Heart right ventricle (tissue), 16 donors: ENCODE results near the gene ELOVL5. TPM values are rescaled to one million over a fixed set of nuclear protein-coding genes. Genes with fewer than 3 reads are reported as not detected.
"Not testable (repeated sequence)": the region's sequence is repeated elsewhere in the genome, so short reads cannot be mapped to it uniquely, and the experiment has no call there.

ENCODE experiments used
- ATAC-seq, 8 donors: fragments of 200-7000 bp; cut with Tn5 transposase; one replicate each; pipeline ENCODE4 v1.9.1; 2020; ENCODE audit warnings: mild to moderate bottlenecking in 8 of 8, moderate library complexity in 8 of 8, moderate number of reproducible peaks in 1 of 8
- DNase-seq, 2 donors: peaks; one replicate each; pipeline ENCODE4 v3.0.0-alpha.2; 2020
- H3K27ac ChIP-seq, 10 donors: fragments of 200-600 bp; sonication (generic) in 2 of 10; one replicate each; pipeline versions ENCODE4 v1.5.0 to v1.8.0; 2020 to 2022; ENCODE audit warnings: mild to moderate bottlenecking in 3 of 10
- H3K27me3 ChIP-seq, 7 donors: fragments of 200-600 bp; one replicate each; pipeline ENCODE4 v1.8.0; 2021 to 2022; ENCODE audit warnings: mild to moderate bottlenecking in 2 of 7
- H3K36me3 ChIP-seq, 9 donors: fragments of 200-600 bp; sonication (generic) in 1 of 9; one replicate each; pipeline versions ENCODE4 v1.5.0 to v1.8.0; 2020 to 2022; ENCODE audit warnings: mild to moderate bottlenecking in 2 of 9
- H3K4me1 ChIP-seq, 9 donors: fragments of 200-600 bp; sonication (generic) in 1 of 9; one replicate each; pipeline versions ENCODE4 v1.5.0 to v1.8.0; 2020 to 2022; ENCODE audit warnings: mild to moderate bottlenecking in 4 of 9
- H3K4me3 ChIP-seq, 10 donors: fragments of 200-600 bp; sonication (generic) in 2 of 10; one replicate each; pipeline versions ENCODE4 v1.5.0 to v1.8.0; 2020 to 2022; ENCODE audit warnings: mild to moderate bottlenecking in 7 of 10, moderate library complexity in 2 of 10
- H3K9me3 ChIP-seq, 11 donors: fragments of 200-600 bp in 10 of 11; sonication (generic) in 2 of 11; one replicate each; pipeline versions ENCODE4 v1.5.0 to v1.8.0; 2013 to 2022; ENCODE audit warnings: mild to moderate bottlenecking in 2 of 11, control low read depth in 1 of 11, moderate library complexity in 1 of 11
- CTCF ChIP-seq, 9 donors: fragments of 200-600 bp; sonication (generic) in 2 of 9; IDR thresholded peaks; one replicate each; pipeline versions ENCODE4 v1.5.0 to v1.8.0; 2021 to 2022; ENCODE audit warnings: antibody characterized with exemption in 9 of 9, mild to moderate bottlenecking in 5 of 9, moderate library complexity in 1 of 9
- WGBS, 2 donors: extraction: QIAGEN DNeasy Blood & Tissue Kit; methylation state at CpG; one replicate each; pipeline ENCODE4 v1.1.7; 2013; ENCODE audit warnings: inconsistent platforms in 1 of 2; 5-methylcytosine and 5-hydroxymethylcytosine counted together
- intact Hi-C, 10 donors: fragments of 100-400 bp; cut with DNase I; formaldehyde crosslinking; loops; one replicate each; pipeline versions ENCODE4 v1.11.1 to v1.14.2; 2022
- polyA plus RNA-seq, 2 donors: library from polyadenylated mRNA; stranded (reverse); fragments of 200-250 nt; gene quantifications; one replicate each; pipeline ENCODE4 v1.2.3, GENCODE V29; 2013
- total RNA-seq, 10 donors: library from RNA; stranded (reverse); fragmentation: NEBNext Ultra II Directional in 3 of 10; extraction: Animal tissue kit (Norgen Biotek cat#: 25700) in 3 of 10; gene quantifications; one replicate each; pipeline versions ENCODE4 v1.2.1 to v1.2.4, GENCODE V29; 2021 to 2023
- donor health status: Arrhythmogenic right ventricular cardiomyopathy.
- donor health status: ischemic (EF 13 %, LVEDD 7.1; RV severe dilation, severe dysfunction).
- donor health status: healthy with polysubstance abuse.
- donor health status: DM: no; HTN: yes; CAD: no.
- donor health status: DM: no; HTN: no; CAD: no.
- donor health status: ischemic (EF 25% LVEDD 6.9; RV normal size, moderate dysfunction).
- donor health status: ischemic (EF 25% LVEDD 5.7; RV mildly dilated, moderate dysfunction).
- donor health status: healthy.
- donor health status: DM: yes; HTN: yes; CAD: no.
- donor health status: Ischemic cardiomyopathy.
- donor health status: ischemic (EF 35%, LVEDD 5.7; RV mildly dilated, moderate dysfunction).
- donor health status: nonischemic (EF 11% LVEDD 7.7; RV severe dilation, severe dysfunction).
- donor health status: DM: yes; HTN: yes; CAD: no.
- donor health status: PGD.
- donor health status: ischemic (EF 29% LVEDD 5.4; RV normal size, mild dysfunction).
- donor health status: nonischemic (EF 23%, LVEDD 6.1; RV moderate dilation, normal function).

Gene ELOVL5
- total and polyA plus RNA-seq, 12 donors, result 16.9 to 48.1 (median 29.7) TPM

- intact Hi-C loops, result no loop called here
- Histone ChIP-seq H3K27me3 (no peaks in the 10 kb centered on the region), H3K27ac (no peak overlapping the region), H3K4me1 (peaks cover 0 to 69% (median 43%) of the 10 kb centered on the region in 9 donors), H3K9me3 (peaks cover 0 to 6% (median 0%) of the 10 kb centered on the region in 11 donors), H3K36me3 (no peaks in the 10 kb centered on the region), H3K4me3 (no peak overlapping the region)
- WGBS, 2 donors, result 52 to 85% methylated on average over 2 of the region's 2 CpGs
- TF ChIP-seq CTCF (IDR thresholded peaks at IDR 0.05), result no peak
- ATAC-seq (peak in 3 of 8 donors; percentile 39 to 64 (median 42)), DNase-seq (no peak)
Observed at GRCh38 chr6:53317861-53318260, 30.9 kb downstream of the ELOVL5 start.

GRCh38 chr6:53317299-53317698 lies 31.5 kb downstream of the ELOVL5 start:
- H3K36me3 ChIP-seq, DNase-seq, H3K9me3 ChIP-seq, intact Hi-C loops, H3K4me3 ChIP-seq, H3K27me3 ChIP-seq, H3K27ac ChIP-seq, ATAC-seq: not testable (repeated sequence)
- H3K4me1 ChIP-seq, result peaks cover 0 to 64% (median 38%) of the 10 kb centered on the region in 9 donors
- WGBS, 2 donors, result 82 to 91% methylated on average over 8 of the region's 8 CpGs

GRCh38 chr6:53316142-53316541 lies 32.6 kb downstream of the ELOVL5 start:
- H3K36me3 ChIP-seq, result no peaks in the 10 kb centered on the region
- TF ChIP-seq CTCF (IDR thresholded peaks at IDR 0.05), result no peak
- H3K27me3 ChIP-seq, result no peaks in the 10 kb centered on the region
- H3K9me3 ChIP-seq, result peaks cover 0 to 6% (median 0%) of the 10 kb centered on the region in 11 donors
- intact Hi-C loops, result no loop called here
- H3K4me1 ChIP-seq, result peaks cover 0 to 59% (median 26%) of the 10 kb centered on the region in 9 donors
- no peak for ATAC-seq
- H3K27ac ChIP-seq, result peak overlapping the region in 2 of 10 donors; percentile 2 to 45
- H3K4me3 ChIP-seq, result no peak overlapping the region
- DNase-seq, result no peak

- intact Hi-C loops, result no loop called here
- Histone ChIP-seq H3K9me3 (peaks cover 0 to 6% (median 0%) of the 10 kb centered on the region in 11 donors), H3K27ac (peak overlapping the region in 3 of 10 donors; percentile 0 to 45 (median 2)), H3K27me3 (no peaks in the 10 kb centered on the region), H3K4me3 (no peak overlapping the region), H3K4me1 (peaks cover 0 to 63% (median 28%) of the 10 kb centered on the region in 9 donors), H3K36me3 (no peaks in the 10 kb centered on the region)
- DNase-seq (no peak), ATAC-seq (peak in 2 of 8 donors; percentile 18 to 33)
- WGBS, 2 donors, result 71 to 83% methylated on average over 3 of the region's 3 CpGs
- TF ChIP-seq CTCF (IDR thresholded peaks at IDR 0.05), result no peak
Observed at GRCh38 chr6:53315086-53315724, 33.5 kb downstream of the ELOVL5 start.
